IPS-20b (cell line): ENCODE data around the gene UBQLN3.

Experiments
- H3K27ac ChIP-seq: one replicate; pipeline ENCODE4 v1.5.1; 2013; ENCODE audit warnings: low read length
- H3K27me3 ChIP-seq: 2 replicates; pipeline ENCODE4 v1.6.1; 2013; ENCODE audit warnings: mild to moderate bottlenecking, low read length, inconsistent platforms; ENCODE audit not compliant: insufficient read depth
- H3K36me3 ChIP-seq: 2 replicates; pipeline ENCODE4 v1.6.1; 2013; ENCODE audit warnings: low read depth, mild to moderate bottlenecking, inconsistent platforms, low read length, moderate library complexity; ENCODE audit not compliant: insufficient read depth
- H3K4me1 ChIP-seq: 2 replicates; pipeline ENCODE4 v1.6.1; 2013; ENCODE audit warnings: mild to moderate bottlenecking, control low read depth, inconsistent platforms, low read length, moderate library complexity; ENCODE audit not compliant: insufficient read depth
- H3K4me3 ChIP-seq: 2 replicates; pipeline ENCODE4 v1.5.1; 2013; ENCODE audit warnings: mild to moderate bottlenecking, low read length, inconsistent platforms
- H3K9ac ChIP-seq: 2 replicates; pipeline ENCODE4 v1.6.1; 2013; ENCODE audit warnings: low read depth, mild to moderate bottlenecking, inconsistent platforms, low read length, moderate library complexity
- H3K9me3 ChIP-seq: 2 replicates; pipeline ENCODE4 v1.6.1; 2013; ENCODE audit warnings: mild to moderate bottlenecking, low read depth, low read length, inconsistent platforms; ENCODE audit not compliant: insufficient read depth

UBQLN3 gene

DNA sequence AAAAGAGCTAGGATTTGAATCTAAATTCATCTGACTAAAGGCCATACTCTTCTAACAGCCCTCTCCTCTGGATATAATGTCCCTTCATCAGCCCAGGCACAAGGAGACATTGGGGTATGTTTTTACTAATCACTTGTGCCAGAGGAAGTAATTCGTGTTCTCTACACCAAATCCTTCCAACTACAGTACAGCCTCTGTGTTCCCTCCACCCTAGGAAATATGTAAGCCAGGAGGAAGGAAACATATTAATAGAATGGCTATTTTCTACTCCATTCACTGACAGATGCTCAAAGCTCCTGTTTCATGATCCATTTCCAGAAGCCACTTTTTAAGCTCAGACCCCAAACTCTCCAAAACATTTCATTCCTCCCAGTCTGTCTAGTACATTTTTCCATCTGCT is 18.7 kb upstream of the UBQLN3 start:
- Histone ChIP-seq H3K36me3 (no peaks in the 10 kb centered on the region), H3K4me3 (no peak overlapping the region), H3K27ac (no peak overlapping the region), H3K9me3 (no peaks in the 10 kb centered on the region), H3K27me3 (no peaks in the 10 kb centered on the region), H3K9ac (no peak overlapping the region), H3K4me1 (no peaks in the 10 kb centered on the region; the same call in 1 of the 2 replicates)

DNA sequence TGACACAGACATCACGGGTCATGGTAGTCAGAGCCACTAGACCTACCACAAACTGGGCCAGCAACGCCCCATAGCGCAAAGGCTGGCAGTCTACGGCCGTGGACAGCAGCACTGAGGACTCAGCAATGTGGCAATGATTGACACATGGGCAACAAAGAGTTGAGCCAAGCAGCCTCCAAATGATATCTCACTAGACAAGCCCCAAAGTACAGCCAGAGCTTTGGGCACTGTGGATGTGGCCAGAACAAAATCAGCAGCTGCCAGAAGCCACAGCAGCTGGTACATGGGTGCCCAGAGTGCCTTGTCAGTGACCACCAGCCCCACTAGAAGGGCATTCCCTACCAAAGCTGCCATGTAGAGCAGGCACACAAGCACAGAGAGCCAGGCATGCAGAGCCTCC is 18.0 kb upstream of the UBQLN3 start:
- no peaks in the 10 kb centered on the region for H3K36me3 ChIP-seq
- H3K9me3 ChIP-seq: no peaks in the 10 kb centered on the region
- H3K9ac ChIP-seq: no peak overlapping the region
- H3K27ac ChIP-seq: no peak overlapping the region
- H3K4me3 ChIP-seq: no peak overlapping the region
- H3K27me3 ChIP-seq: no peaks in the 10 kb centered on the region; the same call in 1 of the 2 replicates
- no peaks in the 10 kb centered on the region; the same call in 1 of the 2 replicates for H3K4me1 ChIP-seq

DNA sequence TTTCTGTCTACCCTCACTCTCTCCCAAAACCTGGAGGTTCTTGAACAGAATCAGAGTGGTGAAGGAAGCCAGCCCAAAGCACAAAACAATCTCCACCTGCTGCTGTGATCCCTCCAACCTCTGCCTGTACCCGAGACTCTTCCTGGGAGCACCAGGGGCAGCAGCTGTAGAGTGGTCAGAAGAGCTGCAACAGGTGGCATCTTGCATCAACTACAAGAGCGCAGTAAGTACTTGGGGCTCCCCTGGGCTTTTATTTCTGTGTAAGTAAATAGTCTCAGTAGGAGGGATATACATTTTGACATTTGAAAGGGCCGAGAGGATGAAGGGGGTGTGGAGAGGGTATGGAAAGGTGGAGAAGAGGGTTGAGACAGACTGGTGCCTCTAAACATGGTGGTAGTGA is 15.0 kb upstream of the UBQLN3 start:
- H3K9ac ChIP-seq: no peak overlapping the region
- H3K27me3 ChIP-seq: no peaks in the 10 kb centered on the region; the same call in 1 of the 2 replicates
- no peaks in the 10 kb centered on the region; the same call in 1 of the 2 replicates for H3K4me1 ChIP-seq
- H3K9me3 ChIP-seq: no peaks in the 10 kb centered on the region
- H3K36me3 ChIP-seq: no peaks in the 10 kb centered on the region
- no peak overlapping the region for H3K4me3 ChIP-seq
- no peak overlapping the region for H3K27ac ChIP-seq

DNA sequence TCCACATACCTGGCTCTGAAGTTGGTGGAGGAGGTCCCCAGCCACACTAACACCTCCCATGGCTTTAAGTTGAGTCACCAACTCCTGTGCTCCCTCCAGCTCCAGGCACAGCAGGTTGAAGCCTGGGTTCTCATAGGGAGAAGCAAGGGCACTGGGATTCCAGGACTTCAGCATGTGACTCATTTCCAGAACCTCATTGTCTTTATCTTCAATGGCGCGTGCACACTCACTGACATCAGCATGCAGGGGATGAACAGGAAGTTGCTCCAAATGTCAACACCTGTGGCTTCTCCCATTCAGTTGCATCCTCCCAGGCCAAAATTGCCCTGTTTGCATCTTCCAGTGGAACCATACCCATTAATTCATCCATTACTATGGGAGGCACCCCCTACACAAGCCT is 12.6 kb upstream of the UBQLN3 start:
- no peaks in the 10 kb centered on the region for H3K36me3 ChIP-seq
- no peaks in the 10 kb centered on the region; the same call in 1 of the 2 replicates for H3K4me1 ChIP-seq
- H3K9me3 ChIP-seq: no peaks in the 10 kb centered on the region
- no peak overlapping the region for H3K9ac ChIP-seq
- H3K4me3 ChIP-seq: no peak overlapping the region
- no peaks in the 10 kb centered on the region; the same call in 1 of the 2 replicates for H3K27me3 ChIP-seq
- no peak overlapping the region for H3K27ac ChIP-seq

DNA sequence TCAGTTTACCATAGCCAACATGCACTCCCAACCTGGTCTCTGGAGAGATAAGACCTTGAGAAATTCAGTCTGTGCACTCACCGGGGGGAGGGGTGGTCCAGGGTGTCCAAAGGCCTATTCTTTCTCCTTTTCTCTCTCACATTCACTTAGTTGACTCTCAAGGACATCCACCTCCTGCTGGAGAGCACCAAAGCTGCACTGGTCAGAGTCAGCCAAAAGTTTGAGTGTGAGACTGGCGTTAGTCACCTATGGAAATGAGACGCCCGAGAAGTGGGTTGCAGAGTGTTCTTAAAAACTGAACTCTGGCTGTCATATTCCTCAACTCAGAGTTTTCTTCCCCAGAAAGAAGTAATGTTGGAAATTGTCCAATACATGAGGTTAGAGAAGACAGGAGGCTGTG is 11.8 kb upstream of the UBQLN3 start:
- H3K9me3 ChIP-seq: no peaks in the 10 kb centered on the region
- no peak overlapping the region for H3K4me3 ChIP-seq
- H3K27me3 ChIP-seq: no peaks in the 10 kb centered on the region; the same call in 1 of the 2 replicates
- no peaks in the 10 kb centered on the region; the same call in 1 of the 2 replicates for H3K4me1 ChIP-seq
- no peak overlapping the region for H3K9ac ChIP-seq
- H3K36me3 ChIP-seq: no peaks in the 10 kb centered on the region
- H3K27ac ChIP-seq: no peak overlapping the region

DNA sequence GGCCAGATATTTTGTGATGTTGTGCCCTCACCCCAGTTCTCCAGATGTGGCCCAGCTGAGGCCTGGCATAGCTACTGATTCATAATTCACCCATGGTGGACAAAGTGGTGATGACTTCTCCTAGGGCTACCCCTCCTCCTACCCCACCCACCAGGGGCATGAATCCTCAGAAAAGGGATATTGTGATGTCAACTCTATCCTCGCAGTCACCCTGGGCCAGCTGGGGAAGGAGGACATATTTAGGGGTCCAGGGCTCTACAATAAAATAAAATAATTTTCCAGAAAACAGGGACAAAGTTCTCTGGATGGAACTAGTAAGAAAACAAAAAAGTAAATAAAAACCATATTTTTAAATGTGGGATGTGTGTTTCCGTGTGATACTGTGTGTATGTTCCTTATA is 6.8 kb upstream of the UBQLN3 start, which contains the start of gene UBQLNL:
UBQLNL (minus strand) TSS at position 101 of the 400 bp plus-strand sequence. CDS start 258 bp downstream, outside the sequence.
- Histone ChIP-seq H3K4me1 (no peaks in the 10 kb centered on the region), H3K27ac (no peak within 1 kb of the TSS), H3K36me3 (no peaks in the 10 kb centered on the region), H3K27me3 (no peaks in the 10 kb centered on the region), H3K9me3 (no peaks in the 10 kb centered on the region), H3K9ac (no peak within 1 kb of the TSS), H3K4me3 (no peak within 1 kb of the TSS)

DNA sequence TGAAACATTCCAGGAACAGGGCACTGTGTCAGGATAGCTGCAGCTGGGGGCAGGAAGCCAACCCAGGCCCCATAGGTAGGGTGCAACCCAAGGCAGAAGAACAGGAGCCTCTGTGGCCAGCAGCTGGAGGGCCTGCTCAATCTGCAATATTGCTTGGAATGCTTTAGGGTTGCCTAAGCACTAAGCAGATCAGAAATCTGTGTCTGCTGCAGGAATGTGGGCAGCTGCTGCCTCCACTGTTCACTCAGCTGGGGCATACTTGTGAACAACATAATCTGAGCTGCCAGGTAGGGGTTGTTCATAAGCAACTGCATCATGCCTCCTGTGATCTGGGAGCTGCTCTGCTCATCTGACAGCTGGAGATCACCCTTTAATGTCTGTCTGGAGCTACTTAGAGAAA is 5.1 kb upstream of the UBQLN3 start:
- no peaks in the 10 kb centered on the region for H3K36me3 ChIP-seq
- H3K4me1 ChIP-seq: no peaks in the 10 kb centered on the region
- H3K9ac ChIP-seq: no peak overlapping the region
- H3K27ac ChIP-seq: no peak overlapping the region
- no peaks in the 10 kb centered on the region for H3K27me3 ChIP-seq
- no peaks in the 10 kb centered on the region for H3K9me3 ChIP-seq
- no peak overlapping the region for H3K4me3 ChIP-seq

DNA sequence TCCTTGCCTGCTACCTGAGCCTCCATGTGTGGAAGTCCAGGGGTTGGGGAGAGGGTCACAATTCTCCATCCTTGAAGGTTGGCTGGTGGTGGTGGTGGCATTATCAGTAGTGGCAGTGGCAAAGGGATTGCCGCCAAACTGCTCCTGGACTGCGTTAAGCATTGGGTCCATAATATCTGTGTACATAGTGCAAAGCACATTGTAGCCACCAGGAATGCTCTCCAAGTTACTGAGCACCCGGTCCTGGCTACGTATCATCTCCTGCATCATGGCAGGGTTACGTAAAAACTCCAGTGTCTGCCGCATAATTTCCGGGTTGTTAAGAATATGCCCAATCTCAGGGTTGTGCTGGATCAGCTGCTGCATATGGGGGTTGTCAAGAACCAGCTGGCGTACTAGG is 1.2 kb downstream of the UBQLN3 start:
- Histone ChIP-seq H3K4me3 (no peak overlapping the region), H3K27ac (no peak overlapping the region), H3K9ac (no peak overlapping the region), H3K9me3 (no peaks in the 10 kb centered on the region), H3K27me3 (no peaks in the 10 kb centered on the region), H3K36me3 (no peaks in the 10 kb centered on the region), H3K4me1 (no peaks in the 10 kb centered on the region)

DNA sequence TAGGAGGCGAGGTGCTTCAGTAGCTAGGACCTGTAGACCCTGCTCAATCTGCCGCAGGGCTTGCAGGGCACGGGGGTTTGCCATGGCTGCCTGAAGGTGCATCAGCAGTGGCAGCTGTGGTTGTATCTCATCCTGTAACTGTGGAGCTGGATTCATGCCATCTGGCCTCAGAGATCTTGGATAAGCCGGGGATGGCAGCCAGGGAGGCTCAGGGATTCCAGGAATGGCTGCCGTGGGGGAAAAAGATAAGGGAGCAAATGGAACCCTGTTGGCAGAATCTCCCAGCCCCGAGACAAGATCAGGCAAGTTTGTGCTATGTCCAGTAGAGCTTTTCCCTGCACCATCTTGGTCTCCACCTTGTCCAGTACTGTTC is 1.8 kb downstream of the UBQLN3 start:
- H3K27me3 ChIP-seq: no peaks in the 10 kb centered on the region
- no peak overlapping the region for H3K4me3 ChIP-seq
- H3K4me1 ChIP-seq: no peaks in the 10 kb centered on the region
- H3K27ac ChIP-seq: no peak overlapping the region
- H3K9me3 ChIP-seq: no peaks in the 10 kb centered on the region
- H3K9ac ChIP-seq: no peak overlapping the region
- H3K36me3 ChIP-seq: no peaks in the 10 kb centered on the region

DNA sequence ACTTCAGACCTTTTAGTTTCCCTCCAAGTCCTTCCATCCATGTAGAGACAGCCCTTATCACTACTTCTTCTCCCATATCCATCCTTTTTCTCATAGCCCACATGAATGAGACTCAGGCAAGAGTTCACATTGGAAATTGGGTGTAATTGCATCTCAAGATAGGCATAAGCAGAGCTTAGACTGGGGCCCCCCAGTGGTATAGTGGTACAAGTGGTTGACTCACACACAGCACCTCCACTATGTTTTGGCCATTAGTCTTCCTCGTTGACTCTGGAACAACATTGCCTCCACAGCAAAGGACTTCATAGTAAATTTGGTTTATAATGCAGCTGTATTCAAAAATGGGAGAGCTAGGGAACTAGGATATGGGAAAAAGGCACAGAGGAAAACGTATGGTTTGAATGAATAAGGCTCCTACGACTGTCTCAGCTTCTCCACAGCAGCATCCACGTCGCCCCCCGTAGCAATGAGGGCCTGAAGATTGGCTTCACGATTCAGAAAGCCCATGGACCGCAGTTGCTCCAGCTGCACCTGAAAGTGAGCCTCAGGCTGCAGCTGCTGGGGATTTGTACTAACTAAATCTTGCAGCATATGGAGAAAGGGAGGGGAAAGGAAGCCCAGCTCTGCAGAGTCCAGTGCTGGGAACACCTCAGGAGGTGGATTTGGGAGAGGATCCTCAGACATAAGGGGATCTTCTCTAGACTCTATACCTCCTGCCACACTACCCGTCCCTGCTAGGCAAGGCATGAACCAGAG is 2.4 kb downstream of the UBQLN3 start:
- Histone ChIP-seq H3K27ac (no peak overlapping the region), H3K9ac (no peak overlapping the region), H3K27me3 (no peaks in the 10 kb centered on the region), H3K4me3 (no peak overlapping the region), H3K9me3 (no peaks in the 10 kb centered on the region), H3K36me3 (no peaks in the 10 kb centered on the region), H3K4me1 (no peaks in the 10 kb centered on the region)

DNA sequence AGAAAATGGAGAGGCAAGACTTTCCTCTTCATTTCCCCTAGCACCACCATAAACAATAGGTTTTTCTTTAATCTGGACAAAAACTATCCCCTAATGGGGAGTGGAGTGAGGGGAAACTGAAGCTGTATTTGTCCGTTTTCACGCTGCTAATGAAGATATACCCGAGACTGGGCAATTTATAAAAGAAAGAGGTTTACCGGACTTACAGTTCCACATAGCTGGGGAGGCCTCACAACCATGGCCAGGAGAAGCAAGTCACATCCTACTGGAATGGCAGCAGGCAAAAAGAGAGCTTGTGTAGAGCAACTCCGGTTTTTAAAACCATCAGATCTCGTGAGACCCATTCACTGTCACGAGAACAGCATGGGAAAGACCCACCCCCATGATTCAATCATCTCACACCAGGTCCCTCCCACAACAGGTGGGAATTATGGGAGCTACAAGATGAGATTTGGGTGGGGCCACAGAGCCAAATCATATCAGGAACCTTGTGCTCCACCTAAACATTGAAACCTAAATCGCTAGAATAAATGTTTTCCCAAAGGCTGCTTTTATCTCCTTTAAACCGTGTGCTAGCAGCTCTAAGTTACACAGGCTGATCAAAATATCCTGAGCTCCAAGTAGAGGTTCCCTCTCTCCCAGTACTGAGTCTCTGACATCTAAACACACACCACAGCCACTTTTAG is 4.3 kb downstream of the UBQLN3 start:
- H3K27me3 ChIP-seq: no peaks in the 10 kb centered on the region
- no peak overlapping the region for H3K4me3 ChIP-seq
- H3K36me3 ChIP-seq: no peaks in the 10 kb centered on the region
- H3K27ac ChIP-seq: no peak overlapping the region
- no peaks in the 10 kb centered on the region for H3K4me1 ChIP-seq
- no peak overlapping the region for H3K9ac ChIP-seq
- no peaks in the 10 kb centered on the region for H3K9me3 ChIP-seq

DNA sequence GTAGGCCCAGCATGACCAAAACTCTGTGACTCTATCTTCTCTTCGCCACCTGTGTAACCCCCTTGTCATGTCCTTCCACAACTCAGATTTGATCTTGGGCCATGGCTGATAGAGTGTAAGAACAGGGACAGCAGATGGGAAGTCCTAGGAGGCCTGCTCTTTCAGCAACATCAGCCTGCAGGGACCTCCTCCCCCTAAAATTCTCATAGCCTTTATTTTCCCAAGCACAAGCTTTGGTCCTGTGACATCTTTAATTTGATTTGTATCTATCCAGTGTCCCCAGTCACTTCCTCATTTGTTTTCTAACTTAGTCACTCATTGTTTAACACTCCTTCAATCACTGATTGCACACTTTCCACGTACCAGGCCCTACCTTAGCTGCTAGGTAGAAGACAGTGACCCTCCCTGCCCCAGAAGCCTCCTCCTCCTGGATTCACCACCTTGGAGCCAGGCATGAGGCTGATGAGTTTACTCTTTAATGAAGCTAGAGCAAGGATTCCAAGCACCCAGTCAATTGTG is 5.3 kb downstream of the UBQLN3 start:
- Histone ChIP-seq H3K27ac (no peak overlapping the region), H3K4me1 (no peaks in the 10 kb centered on the region), H3K9me3 (no peaks in the 10 kb centered on the region), H3K9ac (no peak overlapping the region), H3K36me3 (no peaks in the 10 kb centered on the region), H3K4me3 (no peak overlapping the region), H3K27me3 (no peaks in the 10 kb centered on the region)
